GM19452 (cell line): Measurements from ENCODE around the gene WDFY4.
A peak's percentile ranks its signal among the peaks of the same experiment; 100 is the strongest.
"Not testable (repeated sequence)": the region's sequence is repeated elsewhere in the genome, so short reads cannot be mapped to it uniquely, and the experiment has no call there.

Experiments used
- ATAC-seq: cut with Tn5 transposase; IDR thresholded peaks from one replicate; pipeline ENCODE4 v1.9.1; 2021; ENCODE audit not compliant: unreplicated experiment

WDFY4 gene, protein sequence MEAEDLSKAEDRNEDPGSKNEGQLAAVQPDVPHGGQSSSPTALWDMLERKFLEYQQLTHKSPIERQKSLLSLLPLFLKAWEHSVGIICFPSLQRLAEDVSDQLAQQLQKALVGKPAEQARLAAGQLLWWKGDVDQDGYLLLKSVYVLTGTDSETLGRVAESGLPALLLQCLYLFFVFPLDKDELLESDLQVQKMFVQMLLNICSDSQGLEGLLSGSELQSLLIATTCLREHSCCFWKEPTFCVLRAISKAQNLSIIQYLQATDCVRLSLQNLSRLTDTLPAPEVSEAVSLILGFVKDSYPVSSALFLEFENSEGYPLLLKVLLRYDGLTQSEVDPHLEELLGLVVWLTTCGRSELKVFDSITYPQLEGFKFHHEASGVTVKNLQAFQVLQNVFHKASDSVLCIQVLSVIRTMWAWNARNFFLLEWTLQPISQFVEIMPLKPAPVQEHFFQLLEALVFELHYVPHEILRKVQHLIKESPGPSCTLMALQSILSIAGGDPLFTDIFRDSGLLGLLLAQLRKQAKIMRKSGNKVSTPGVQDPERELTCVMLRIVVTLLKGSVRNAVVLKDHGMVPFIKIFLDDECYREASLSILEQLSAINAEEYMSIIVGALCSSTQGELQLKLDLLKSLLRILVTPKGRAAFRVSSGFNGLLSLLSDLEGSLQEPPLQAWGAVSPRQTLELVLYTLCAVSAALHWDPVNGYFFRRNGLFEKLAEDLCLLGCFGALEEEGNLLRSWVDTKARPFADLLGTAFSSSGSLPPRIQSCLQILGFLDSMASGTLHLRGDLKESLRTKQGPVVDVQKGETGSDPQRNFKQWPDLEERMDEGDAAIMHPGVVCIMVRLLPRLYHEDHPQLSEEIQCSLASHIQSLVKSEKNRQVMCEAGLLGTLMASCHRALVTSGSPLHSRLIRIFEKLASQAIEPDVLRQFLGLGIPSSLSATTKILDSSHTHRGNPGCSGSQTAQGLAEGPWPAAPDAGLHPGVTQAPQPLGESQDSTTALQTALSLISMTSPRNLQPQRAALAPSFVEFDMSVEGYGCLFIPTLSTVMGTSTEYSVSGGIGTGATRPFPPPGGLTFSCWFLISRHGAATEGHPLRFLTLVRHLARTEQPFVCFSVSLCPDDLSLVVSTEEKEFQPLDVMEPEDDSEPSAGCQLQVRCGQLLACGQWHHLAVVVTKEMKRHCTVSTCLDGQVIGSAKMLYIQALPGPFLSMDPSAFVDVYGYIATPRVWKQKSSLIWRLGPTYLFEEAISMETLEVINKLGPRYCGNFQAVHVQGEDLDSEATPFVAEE (N-terminal part only)

DNA sequence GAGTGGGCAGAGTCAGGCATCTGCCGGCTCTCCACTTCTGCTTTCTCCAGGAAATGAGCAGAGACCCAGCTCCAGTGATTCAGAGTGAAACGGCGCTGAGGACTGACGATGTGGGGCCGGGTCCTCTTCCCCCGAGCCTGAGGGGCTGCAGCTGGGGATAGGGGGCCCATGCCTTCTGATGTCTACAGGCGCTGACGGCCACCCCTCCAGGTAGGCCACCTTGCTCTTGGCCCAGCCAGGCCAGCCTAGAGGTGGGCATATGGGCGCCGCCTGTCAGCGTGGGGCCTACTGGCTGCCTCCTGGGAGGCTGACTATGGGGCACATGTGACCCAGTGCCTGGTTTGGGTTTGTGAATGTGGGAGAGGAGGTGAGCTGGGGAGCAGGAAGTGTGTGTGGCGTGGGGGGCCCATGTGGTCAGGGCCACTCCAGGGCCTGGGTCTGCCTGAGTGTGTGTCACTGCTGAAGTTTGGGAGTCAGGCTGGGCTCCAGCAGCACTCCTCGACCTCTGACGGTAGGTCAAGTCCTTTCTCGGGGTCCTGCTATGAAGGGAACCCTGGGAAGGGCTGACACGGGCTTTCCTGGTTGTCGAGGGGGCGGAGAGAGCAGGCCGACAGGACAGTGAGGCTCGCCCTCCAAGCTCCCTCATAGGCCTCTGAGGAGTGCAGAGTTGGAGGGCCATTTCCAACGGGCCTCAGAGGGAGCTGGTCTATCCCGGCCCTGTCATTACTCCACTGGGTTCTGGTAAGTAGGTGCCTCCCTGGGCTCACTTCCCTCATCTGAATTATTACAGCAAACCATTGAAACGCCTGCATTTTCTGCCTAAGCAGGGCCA lies at the start of gene WDFY4:
Gene WDFY4 (plus strand): TSS at position 82 of the 832 bp plus-strand sequence. CDS start 24,860 bp downstream, outside the sequence.
- peak; percentile 62 for ATAC-seq

DNA sequence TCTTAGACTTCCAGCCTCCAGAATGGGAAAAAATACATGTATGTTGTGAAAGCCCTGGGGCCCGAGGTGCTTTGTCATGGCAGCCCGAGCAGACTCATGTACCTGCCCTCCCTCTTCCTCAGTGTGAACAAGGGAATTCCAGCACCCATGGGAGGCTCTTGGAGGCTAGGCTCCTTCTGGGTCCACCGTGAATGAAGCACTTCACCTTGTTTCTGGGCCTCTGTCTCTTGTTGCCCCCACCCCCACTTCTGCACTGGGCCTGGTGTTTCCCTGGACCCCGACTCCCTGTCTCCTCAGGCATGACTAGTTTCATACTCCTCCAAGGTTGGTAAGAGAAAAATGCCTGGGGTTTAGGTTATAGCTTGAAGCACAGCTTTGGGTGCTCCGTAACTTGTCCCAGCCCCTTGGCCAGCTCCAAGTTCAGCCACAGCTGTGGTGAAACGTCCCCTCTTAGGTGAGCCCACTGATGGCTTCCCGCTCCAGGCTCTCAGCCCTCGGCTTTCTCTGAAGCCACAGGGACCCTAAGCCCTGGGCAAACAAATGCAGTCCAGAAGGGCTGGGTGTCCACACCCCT lies 49.6 kb upstream of the WDFY4 start:
- no peak for ATAC-seq

DNA sequence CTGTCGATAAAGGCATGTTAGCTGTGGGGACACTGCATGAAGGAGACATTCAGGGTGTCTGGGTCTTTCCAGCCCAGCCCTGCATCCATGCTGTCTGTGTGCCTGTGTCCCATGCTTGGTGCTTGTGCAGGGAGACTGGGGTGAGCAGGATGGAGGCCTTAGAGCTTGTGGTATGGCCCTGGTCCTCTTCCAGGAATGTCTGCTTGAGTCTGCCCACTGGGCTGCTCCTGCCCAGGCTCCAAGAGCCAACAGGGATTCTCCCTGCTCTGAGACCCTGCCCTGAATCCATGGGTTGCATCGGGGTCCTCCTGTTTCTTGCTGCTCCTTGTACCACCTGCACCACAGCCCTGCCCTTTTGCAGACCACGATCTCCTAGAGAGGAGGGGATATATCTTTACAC lies 48.4 kb upstream of the WDFY4 start:
- no peak for ATAC-seq

DNA sequence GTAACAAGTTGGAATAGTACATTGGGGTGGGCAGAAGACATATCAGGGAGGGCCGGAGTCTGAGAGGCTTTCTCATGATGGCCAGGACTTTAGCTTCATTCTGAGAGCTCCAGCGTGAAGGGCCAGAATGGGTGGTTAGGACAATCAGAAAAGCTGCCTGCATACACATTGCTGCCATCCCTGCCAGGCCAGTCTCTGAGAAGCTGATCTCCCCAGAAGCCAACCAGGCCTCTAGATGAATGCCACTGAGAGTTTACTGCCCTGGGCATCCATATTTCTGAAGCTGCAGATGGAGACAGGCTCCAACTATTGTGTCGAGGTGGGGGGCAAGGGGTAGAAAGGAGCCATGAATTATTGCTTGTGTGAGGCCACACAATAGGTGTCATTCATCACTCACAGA lies 47.8 kb upstream of the WDFY4 start:
- no peak for ATAC-seq

DNA sequence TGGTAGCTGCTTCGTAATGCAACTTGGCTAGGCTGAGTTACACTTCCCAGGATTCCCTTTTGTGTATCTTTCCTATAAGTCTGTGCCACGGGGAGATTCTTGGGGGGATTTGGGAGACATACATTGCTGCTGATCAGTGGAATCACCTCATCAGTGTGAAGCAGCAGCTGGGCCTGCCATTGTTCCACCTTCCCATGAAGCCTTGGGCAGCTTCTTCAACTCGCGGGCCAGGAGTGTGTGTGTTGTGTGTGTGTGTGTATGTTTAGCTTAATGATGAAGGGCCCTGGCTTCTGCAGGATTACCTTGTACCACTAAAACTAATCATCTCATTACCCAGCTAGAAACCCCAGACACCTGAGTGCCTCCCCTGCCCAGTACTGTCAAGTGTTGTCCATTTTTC lies 46.5 kb upstream of the WDFY4 start:
- no peak for ATAC-seq

DNA sequence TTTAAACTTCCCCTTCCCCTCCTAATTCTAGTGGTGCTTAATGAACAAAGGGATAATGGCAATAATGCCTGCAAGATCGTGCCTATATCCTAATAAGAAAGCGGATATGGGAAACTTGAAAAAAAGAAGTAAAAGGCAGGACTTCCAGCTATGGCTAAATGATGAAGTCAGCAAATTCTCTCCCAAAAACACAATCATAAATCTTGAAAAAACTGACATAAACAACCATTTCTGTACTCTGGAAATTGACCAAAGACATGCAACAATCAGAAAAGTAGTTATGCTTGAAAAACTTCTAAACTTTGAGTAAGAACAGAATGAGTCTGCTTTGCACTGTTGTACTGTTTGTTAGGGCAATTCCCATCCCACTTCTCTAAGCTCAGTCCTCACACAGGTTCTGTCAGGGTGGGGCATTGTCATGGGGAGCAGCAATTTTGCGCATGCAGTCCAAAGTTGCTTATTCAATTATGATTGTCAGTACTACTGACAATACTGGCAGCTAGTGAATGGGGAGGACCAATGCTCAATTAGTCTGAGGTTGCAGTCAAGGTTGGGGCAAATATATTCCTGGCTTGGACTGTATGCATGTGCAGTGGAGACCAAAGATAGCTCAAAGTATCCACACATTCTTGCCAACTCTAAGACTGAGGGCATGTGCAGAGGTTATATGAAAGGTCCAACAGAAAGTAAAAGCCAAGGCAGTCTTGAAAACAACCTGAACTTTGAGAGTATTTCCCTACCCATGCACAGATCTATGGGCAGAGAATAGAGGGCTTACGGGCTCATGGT lies 45.7 kb upstream of the WDFY4 start:
- no peak for ATAC-seq

DNA sequence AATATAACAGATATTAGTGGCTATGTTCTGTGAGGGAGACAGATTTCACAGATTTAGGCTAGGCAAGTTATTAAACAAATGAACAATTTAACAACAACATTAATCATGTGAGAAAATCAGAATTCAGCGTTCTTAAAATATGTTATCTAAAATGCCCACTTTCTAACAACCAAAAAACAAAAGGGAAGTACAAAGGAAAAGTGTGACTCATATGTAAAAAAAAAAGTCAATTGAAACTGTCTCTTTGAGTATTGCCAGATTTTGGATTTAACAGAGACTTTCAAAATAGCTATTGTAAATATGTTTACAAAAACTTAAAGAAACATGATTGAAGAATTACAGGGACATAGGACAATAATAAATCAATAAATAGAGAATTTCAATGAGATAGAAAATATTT lies 45.0 kb upstream of the WDFY4 start:
- no peak for ATAC-seq

DNA sequence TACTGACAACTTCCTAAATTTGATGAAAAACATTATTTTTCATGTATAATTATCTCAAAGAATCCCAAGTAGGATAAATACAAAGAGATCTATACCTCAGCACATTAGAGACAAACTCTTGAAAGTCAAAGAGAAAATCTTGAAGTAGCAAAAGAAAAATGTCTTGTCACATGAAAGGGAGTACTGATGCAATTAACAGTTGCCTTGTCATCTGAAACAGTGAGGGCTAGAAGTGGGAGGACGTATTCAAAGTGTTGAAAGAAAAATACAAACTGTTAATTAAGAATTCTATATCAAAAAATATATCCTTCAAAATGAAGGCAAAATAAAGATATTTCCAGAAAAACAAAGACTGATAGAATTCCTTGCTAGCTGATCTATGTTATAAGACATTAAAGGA lies 44.3 kb upstream of the WDFY4 start:
- no peak for ATAC-seq

DNA sequence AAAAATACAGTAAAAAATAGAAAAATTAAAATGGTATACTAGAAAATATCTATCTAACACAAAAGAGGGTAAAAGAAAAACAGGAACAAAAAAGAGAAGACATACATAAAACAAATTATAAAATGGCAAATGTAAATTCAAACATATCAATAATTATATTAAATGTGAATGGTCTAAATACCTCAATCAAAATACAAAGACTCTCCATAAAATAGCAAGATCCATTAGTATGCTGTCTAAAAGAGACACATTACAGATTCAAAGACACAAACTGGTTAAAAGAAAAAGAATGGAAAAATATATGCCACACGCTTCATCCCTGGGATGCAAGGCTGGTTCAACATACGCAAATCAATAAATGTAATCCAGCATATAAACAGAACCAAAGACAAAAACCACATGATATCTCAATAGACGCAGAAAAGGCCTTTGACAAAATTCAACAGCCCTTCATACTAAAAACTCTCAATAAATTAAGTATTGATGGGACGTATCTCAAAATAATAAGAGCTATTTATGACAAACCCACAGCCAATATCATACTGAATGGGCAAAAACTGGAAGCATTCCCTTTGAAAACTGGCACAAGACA lies 43.5 kb upstream of the WDFY4 start:
- ATAC-seq, result not testable (repeated sequence)

DNA sequence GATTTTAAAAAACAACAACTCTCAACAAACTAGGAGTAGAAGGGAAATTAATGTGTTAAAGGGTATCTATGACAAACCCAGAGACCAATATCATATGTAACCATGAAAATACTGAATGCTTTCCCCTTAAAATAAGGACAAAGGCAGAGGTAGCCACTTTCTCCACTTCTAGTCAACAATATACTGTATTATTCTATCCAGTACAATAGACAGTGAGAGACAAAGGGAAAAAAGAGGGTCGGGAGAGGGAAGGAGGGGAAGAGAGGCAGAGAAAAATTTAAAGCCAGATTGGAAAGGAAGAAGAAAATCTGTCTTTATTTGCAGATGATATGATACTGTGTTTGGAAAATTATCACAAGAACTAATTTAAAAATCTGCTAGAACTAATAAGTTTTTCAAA lies 39.1 kb upstream of the WDFY4 start:
- no peak for ATAC-seq

DNA sequence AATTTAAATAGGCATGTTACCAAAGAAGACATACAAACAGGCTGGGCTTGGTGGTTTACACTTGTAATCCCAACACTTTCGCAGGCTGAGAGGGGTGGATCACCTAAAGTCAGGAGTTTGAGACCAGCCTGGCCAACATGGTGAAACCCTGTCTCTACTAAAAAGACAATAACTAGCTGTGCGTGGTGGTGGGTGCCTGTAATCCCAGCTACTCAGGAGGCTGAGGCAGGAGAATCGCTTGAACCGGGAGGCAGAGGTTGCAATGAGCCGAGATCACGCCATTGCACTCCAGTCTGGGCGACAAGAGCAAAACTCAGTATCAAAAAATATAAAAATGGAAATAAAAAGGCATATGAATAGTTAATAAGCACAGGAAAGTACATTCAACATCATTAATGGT lies 37.6 kb upstream of the WDFY4 start:
- not testable (repeated sequence) for ATAC-seq

DNA sequence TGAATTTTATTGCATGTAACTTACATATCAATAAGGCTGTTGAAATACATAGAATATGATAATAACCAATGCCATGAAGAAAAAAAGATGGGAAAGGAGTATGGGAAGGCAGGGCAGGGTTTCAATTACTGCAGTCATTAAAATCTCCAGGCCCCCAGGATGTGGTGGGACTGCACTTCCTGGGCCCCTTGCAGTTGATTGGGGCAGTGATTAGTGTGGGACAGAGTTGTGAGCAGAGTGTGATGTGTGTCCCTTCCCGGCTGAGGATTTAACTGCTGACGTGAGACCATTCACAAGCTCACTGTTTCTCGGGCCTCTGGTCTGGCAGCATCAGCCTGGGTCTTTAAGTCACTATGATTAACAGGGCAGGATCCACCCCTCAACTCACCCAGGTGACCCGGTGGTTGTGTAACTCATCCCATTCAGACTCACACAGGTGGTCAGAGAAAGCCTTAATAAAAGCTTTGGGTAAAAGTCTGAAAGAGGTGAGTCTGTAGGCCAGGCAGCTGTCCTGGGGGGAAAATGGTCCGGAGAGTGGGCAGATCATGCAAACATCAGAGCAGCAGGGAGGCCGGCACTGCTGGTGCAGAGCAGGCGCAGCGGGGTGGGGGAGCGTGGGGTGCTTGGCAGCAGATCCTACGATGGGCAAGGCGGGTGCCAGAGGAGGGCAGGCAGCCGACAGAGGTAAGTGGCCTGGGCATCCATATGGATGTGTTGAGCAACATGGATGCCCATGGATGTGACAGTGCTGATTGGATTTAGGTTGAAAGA lies 36.3 kb upstream of the WDFY4 start:
- ATAC-seq, result no peak

DNA sequence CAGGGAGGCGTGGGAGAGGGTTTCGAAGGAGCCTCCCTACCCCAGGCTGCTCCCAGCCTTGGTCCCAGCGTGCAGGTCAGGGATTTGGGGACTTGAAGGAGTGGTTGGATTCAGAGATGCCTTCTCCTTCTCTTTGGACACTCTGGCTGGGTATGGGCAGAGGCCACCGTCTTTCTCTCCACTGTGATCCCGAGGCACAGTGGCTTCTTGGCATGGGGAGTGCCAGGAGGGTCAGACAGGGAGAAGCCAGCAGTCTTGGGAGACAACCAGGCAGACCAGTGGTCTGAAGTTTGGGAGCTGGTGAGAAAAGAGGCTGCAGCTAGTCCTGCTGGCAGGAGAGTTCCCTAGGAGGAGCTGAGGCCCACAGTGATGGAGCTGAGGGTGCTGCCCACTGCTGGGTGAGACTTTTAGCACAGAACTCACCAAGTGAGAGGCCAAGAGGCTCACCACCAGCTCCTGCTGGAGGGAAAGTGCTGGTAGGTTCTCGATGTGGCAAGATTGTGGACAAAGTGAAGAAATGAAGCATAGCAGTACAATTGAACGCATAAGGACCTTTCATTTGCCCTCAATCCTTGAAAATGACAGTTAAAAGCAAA lies 35.2 kb upstream of the WDFY4 start:
- no peak for ATAC-seq

DNA sequence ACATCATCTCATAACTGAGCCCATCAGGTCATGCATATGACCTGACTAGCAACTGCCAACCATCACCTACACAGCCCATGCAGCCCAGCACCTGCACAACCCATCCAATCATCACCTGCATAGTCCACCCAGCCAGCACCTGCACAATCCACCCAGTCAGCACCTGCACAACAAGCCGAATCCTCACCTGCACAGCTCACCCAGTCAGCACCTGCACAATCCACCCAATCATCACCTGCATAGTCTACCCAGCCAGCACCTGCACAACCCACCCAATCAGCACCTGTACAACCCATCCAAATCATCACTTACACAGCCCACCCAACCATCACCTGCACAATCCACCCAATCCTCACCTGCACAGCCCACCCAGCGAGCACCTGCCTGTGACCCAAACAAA lies 33.4 kb upstream of the WDFY4 start:
- ATAC-seq, result no peak

DNA sequence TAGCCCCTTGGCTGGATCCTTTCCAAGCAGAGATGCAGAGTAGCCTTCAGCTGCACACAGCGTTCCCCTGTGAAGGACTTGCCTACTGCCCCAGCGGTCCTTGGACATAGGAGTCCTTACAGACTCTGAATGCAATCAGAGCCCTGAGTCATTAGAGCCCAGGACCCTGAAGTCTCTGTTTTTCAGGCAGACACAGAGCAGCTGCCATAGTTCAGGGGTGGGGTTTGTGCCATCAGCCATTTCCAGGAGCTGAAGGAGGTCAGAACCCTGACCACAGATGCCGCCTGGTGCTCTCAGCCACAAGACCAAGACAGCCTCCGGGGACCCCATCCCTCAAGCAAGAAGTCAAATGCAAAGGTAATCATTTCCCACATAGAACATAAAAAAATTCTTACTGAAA lies 32.8 kb upstream of the WDFY4 start:
- no peak for ATAC-seq

DNA sequence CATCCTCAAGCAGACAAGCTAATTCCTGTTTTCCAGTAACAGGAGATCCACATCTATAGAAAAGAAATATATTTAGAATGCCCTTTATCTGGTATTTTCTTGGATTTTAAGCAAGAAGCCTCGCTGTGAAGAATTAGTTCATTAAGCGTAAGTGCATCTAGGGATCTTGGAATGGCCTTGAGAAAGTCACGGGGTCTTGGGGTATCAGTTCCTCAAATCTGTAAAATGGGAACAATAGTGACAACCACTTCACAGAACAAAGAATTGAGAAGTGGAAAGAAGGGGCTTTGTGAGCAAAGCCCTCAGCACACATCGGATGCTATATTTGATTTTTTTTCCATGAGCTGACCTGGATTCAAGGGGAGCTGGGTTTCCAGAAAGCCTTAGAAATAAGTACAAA lies 32.3 kb upstream of the WDFY4 start:
- no peak for ATAC-seq

DNA sequence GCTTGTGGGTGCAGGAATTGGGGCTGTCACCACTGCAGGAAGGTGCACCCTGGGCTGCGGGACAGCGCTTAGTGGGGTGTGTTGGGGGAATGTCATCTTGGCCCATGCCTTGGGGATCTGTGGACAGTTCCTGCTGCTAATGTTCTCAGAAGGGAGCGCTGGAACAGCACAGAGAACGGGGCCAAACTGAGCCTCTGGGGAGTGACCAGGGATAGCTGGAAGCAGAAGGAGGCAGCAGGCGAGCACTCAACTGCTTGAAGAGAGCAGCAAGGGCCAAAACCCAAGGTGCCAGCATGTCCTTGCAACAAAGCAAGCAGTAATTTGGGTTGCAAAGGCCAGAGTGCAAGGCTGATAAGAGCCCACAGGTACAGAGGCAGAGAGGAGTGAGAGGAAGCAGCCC lies 31.3 kb upstream of the WDFY4 start:
- no peak for ATAC-seq
